HG03060 (cell line): Measurements from ENCODE around the gene TRPC6.
"Not testable (repeated sequence)": the region's sequence is repeated elsewhere in the genome, so short reads cannot be mapped to it uniquely, and the experiment has no call there.

Experiments
- ATAC-seq: cut with Tn5 transposase; IDR thresholded peaks from one replicate; pipeline ENCODE4 v1.9.1; 2021; ENCODE audit warnings: low read depth, moderate number of reproducible peaks; ENCODE audit not compliant: unreplicated experiment

TRPC6 gene

DNA sequence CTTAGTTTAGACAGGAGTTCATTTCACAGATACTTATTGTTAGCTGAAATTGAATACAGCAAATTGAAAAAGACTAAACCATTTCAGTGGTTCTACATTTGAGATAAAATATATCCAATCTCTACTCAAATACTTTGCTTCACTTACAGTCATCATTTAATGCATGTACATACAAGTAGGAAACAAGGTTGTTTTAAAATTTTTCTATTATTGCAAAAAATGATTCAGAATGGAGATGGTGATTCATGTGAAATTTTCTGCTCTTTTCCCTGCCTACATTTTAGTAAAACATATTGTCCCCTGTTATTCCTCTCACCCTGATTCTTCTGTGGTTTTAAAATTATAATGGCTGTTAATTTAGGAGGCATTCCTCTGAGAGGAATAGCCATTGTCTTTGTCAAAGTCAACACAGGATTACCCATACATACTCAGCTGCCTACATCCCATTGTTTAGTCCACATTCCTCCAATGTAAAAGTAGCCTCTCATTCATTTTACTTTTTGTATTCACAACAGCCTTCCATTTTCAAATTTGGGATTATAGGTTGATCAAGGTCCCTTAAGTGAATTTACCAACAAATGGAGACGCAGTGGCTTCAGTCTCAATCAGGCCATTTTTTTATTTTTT is 60.1 kb downstream of the TRPC6 start:
- no peak for ATAC-seq

DNA sequence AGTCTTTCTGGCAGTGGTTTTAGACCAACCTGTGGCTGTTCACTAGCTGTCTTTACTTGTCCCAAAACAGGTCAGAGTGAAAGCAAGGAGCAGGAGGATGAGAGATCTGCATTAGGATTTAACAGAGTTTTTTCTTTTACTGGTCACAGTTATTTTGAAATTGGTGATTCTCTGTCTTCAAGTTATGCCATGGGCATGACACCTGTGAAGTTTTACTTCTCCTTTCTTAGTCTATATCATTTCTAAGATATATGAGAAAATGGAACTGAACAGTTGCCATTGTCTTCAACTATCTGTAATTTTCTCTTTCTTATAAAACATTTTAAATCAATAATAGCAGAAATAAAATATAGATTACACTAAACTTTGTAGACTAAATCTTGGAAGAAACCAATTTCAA is 60.6 kb downstream of the TRPC6 start:
- ATAC-seq, result no peak

DNA sequence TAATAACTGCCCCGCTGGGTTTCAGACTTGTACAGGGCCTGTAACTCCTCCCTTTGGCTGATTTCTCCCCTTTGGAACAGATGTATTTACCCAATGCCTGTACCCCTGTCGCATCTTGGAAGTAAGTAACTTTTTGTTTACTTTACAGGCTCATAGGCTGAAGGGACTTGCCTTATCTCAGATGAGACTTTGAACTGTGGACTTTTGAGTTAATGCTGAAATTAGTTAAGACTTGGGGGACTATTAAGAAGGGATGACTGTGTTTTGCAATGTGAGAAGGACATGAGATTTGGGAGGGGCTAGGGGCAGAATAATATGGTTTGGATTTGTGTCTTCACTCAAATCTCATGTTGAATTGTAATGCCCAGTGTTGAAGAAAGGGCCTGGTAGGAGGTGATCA is 62.0 kb downstream of the TRPC6 start:
- no peak for ATAC-seq

DNA sequence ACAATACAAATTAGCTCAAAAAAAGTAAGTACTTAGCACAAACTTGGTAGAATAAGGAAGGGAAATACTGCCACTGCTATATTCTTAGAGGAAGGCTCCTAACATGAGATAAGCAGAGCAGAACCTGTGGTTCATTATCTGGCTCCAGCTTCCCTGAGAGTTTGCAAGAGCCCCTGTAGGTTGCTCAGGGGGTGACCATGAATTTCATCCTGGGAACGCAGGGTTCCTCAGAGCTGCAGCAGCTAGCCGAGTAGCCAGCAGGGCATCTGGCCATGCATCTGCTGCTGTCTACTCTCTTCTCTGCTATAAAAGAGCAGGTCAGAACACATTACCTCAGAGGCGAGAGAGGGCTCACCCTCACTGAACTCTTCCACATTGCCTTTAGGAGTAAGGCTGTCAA is 67.3 kb downstream of the TRPC6 start:
- ATAC-seq, result no peak

DNA sequence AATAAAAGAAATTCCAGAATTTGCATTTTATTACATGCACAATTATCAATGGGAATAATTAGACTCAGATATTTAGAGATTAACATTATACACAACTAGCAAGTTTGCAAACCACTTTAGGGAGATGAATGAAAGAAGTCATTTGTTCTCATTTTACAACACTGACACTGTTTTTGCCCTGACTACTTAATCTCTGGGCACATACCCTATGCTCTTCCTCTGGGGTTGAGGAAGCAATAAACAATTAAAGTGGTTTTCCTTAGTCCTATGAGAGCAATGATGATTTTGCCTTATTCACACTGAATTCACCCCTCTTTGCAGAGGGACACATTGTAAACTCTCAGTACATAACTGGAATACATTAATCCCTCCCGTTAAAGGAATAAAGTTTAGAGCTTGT is 72.7 kb downstream of the TRPC6 start:
- ATAC-seq, result no peak

DNA sequence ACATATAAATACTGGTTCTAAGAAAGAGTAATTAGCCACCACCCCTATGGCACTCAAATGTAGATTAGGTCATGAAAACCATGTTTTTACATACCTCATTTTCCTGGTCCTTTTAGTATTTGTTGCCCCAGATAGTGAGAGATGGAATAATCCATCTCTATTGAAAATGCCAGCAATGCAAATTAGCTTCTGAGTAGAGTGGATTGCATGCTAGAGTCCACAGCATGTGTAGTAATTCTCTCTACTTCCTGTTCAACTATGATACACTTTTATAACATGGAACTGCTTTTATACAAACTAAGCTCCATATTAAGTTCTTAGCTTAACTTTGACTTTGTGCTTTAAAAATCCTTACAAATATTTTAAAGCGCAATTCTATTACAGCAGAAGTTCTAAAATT is 73.2 kb downstream of the TRPC6 start:
- ATAC-seq, result no peak

DNA sequence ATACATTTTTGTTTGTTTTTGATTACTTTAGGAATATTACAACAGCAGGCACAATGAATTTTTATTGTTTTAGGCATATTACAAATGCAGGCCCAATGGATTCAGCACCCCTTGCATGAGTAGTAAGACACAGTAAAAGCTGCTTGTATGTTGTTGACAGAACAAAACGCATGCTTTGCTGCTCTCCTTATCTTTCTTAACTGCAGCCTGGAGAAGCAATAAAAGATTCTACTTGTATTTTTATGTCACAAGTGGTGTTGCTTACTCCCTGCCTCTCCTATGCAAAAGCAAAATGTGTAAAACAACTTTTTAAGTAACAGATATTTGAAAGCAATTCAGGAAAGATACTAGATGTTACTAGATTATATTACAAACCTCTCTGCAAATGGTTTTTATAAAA is 73.9 kb downstream of the TRPC6 start:
- no peak for ATAC-seq

DNA sequence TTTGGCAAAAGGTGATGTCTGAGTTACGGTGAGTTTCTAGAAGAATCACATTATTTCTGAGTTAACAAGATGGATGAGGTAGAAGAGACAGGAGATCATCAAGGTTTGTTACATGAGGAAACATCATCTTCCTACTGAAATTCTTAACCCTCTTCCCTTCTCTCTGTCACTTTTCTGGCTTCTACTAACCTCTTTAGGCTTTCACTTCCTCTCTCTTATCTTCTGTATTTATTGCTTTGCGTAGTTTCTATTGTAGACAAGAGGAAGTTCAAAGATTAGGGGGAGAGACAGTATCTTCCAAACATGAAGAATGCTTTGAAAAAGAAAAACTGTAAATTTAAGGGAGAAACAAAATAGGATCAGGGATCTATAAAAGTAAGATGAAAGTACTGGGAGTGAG is 75.4 kb downstream of the TRPC6 start:
- no peak for ATAC-seq

DNA sequence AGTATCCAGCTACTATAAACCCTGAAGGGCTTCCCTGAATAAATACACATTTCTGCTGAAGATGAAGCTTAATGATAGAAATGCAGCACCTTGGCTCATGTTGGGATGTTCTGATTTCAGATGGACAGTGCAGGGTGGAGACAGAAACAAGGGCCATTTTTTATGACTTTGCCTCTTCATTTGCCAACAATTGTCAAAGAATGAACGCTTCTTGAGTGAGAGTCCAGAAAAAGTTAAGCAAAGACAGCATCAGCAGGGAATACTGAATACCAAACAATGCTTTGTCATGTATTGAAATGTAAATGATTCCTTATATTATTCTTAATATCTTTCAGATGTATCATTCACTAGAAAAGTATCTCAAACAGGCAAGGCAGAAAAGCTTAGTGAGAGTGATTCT is 84.9 kb downstream of the TRPC6 start:
- ATAC-seq, result no peak

DNA sequence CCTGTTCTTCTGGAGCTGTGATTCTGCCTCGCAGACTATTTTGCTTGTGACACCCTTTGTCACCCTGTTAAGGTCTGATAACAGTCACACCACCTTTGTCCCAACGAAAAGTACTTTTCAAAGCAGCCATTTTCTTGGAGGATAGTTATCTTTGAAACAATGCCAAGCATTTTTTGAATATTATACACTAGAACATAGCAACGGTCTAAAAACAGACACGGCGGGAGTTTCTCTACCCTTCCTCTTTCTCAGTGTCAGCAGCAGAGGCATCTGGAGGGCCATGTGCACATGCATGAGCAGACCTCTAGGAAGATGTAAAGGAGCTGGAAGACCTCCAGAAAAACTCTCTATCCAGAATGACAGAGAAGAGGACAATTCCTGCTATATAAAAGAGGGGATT is 86.5 kb downstream of the TRPC6 start:
- ATAC-seq, result no peak

DNA sequence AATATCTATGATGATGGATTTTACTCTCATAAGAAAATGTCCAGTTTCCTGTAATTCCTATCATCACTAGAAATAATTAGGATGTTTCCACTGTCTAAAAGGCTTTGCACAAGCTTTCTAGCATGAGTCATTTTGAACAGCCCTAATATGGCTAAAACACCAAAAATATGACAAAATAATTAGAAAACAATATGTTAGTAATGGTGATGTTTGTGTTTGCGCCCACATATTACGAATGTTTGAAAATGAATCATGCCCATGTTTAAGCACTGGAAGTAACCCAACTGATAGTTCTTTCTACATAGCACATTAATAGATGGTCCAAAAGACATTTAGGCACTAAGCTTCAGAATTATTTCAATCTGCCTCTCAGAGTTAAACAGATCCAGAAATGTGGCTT is 96.0 kb downstream of the TRPC6 start:
- ATAC-seq, result no peak

DNA sequence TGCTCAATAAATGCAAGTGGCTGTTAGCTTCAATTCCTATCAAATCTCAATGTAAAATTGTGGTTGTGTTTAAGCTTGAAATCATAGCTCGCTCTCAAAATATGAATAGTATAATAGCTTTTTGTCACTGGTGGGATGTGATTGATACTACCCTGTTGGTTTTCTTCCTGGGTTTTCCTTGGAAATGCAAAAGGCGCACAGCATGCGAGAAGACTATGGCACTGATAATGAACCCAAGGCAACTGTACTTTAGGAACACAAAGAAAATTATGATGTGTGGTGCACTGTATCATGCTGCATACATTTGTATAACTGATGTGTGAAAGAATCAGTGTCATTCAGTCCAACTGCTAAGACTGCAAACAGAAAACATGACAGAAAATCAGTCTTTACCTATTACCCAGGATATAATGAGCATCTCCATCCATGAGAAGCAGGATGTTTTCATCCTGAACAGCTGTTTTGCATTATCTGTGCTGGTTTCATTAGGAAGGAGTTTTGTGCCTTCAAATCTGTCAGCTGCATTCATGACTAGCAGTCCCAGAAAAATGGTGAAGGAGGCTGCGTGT is 101.2 kb downstream of the TRPC6 start:
- no peak for ATAC-seq

DNA sequence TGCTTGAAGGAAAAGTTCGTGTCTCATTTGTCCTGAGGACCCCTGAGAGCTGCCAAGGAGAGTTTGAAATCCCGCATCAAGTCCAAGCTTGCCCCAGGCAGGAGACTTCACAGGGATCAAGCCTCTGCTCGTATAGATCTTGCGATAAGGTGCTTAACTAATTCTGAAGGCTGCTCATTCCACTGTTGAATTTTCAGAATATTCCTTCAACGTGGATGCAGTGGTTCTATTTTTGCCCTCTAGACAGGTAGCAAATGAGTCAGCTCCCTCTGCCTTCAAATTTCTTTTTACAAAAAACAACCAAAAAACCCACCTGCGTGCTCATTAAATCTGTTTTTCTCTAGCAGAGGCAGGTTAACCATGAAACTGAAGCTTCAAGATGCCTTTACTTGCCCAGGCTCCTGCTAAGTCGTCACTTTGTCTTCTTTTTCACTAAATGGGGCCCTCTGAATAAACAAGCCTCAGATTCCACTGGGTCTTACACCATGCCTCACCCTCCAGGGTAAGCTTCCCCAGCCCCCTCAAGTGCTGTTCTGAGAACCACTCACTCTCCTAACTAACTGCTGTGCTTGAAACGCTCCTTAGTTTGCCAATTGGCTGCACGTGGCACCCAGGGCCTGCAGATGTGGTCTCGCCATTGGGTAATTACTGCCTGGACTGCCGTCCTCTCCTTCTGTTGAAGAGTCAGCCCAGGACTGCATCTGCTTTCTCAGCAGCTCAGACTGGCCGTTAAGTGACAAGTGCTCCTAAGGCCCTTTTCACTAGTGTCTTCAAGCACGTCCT is 105.0 kb downstream of the TRPC6 start:
- ATAC-seq, result no peak

DNA sequence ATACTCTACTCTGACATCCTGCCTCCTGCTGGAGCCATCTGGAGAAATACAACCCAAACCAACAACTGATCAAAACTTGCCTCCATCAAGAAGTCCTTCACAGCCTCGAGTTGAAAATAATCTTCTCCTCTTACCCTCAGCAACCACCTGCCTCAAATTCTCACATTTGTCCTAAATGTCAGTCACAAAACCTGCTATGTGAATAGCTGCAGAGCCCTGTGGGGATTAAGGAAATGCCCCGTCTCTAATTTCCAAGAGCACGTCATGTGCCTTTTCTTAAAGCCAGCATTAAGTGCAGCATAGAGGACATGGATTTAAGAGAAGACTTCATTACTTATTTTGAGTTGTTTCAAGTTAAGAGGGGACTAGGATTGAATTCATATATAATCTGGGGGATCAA is 105.9 kb downstream of the TRPC6 start:
- no peak for ATAC-seq

DNA sequence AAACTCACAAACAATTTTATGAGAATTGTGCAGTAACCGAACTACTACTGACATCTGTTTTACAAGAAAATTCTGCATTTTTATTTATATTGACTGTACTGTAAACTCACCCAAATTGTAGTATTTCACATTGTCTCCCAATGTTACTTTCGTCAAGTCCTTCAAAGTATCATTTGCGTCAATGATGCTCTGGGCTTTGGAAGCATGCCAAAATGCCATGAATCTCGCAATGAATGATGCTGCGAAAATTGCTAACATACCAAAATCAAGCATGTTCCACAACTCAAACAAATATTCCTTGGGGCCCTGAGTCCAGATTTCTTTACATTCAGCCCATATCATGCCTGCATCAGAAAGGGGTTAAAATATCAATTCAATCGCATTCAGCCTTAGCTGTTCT is 107.6 kb downstream of the TRPC6 start:
- no peak for ATAC-seq

DNA sequence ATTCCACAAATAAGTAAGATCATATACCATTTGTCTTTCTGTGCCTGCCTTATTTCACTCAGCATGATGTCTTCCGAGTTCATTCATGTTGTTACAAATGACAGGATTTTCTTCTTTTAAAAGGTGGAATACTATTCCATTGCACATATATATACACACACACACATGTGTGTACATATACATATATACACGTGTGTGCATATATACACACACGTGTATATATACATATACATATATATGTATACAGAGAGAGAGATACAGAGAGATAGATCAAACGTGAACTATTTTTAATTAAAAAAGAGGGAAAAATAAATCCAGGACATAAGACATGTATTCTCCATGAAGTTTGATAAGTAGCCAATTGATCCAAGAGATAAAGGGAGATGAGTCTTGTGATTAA is 108.1 kb downstream of the TRPC6 start:
- no peak for ATAC-seq

DNA sequence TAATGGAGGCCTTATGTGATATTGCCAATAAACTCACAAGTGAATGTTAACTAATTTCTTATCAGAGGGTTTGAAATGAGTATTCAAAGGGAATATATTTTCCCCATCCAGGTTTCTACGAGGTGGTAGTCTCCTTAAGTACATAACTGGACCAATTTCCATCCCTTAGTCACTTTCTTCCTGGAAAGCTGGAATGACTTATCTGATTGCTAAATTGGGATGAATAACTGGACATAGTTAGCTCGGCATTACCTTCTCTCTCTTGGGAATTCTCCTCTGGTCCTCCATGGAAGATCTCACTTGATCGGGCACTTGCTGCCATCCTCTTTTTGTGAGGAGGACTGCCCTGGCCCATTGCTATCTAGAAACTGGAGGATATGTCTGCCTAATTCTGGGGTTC is 109.1 kb downstream of the TRPC6 start:
- ATAC-seq, result no peak

DNA sequence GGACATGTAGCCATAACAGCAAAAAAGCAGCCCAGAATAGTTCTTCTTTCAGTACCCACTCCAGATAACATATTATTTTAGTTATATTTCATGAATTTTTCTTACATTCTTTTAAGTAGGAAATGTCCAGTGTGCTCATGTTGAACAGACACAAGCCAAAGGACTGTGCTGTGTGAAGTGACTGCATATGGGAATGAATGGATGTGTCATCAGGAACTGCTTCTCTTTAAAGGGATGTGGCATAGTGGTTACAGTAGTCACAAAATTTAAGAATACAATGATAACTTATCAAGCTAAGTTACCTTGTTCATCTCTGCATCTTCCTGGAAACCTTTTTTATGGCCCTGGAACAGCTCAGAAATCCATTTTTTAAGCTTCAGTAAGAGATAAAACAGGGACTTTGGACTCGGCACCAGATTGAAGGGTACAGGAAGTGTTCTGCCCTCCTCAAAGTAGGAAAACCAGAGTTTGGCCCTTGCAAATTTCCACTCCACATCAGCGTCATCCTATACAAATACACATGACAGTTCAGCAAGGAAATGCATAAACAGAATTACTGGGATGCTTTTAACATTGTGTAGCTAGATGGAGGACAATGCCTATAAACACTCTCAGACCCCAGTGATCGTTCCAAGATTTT is 112.8 kb downstream of the TRPC6 start:
- no peak for ATAC-seq

DNA sequence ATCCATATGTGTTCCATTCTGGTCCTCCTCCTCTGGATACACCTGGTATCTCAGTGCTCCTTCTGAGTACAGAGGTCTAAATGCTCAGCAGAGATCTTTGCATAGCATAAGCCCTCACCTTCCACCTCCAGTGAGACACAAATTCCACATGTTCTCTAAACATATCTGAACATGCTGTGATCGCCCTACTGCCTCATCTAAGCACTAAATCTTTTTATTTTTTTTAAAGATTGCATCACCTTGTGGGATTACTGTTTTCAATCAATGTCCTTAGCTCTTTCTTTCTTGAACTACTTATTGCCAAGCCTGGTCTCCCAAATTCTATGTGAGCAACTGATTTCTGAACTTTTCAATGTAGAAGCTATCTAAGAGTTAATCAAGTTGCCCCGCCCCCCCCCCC is 113.4 kb downstream of the TRPC6 start:
- ATAC-seq, result no peak

DNA sequence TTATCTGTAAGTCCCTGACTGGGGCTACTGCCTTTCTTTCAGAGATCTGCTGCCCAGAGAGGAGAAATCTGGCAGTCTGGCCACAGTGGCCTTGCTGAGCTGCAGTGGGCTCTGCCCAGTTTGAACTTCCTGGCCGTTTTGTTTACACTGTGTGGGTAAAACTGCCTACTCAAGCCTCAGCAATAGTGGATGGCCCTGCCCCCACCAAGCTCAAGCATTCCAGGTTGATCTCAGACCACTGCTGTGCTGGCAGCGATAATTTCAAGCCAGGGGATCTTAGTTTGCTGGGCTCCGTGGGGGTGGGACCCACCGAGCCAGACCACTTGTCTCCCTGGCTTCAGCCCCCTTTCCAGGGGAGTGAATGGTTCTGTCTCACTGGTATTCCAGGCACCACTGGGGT is 117.5 kb downstream of the TRPC6 start:
- ATAC-seq, result no peak

DNA sequence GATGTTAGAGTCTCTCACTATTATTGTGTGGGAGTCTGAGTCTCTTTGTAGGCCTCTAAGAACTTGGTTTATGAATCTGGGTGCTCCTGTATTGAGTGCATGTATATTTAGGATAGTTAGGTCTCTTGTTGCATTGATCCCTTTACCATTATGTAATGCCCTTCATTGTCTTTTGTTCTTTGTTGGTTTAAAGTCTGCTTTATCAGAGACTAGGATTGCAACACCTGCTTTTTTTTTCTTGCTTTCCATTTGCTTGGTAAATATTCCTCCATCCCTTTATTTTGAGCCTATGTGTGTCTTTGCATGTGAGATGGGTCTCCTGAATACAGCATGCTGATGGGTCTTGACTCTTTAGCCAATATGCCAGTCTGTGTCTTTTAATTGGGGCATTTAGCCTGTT is 119.4 kb downstream of the TRPC6 start:
- ATAC-seq, result not testable (repeated sequence)

DNA sequence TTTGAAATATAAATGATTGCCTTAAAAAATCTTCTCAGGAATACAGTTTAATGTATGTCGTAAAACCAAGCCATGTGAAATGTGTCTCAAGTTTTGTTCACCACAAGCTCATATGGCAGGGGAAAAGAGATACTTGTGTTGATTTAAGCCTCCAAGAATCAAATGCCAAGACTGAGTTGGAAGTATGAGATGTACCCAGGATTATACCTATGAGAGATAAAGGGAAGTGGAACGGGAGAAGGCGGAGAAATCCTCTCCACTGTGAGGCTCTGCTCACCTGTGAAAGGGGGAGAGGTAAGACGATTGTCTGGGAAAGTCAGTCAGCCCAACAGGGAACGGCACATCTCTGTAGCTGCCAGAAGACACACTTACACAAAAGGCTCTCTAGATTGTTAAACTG is 124.8 kb downstream of the TRPC6 start:
- no peak for ATAC-seq
